ENCODE measurements around the gene DAW1.

Gene DAW1

GRCh38 chr2:227860221-227860641, 11.2 kb upstream of the DAW1 start:
- DNase-seq (ENCODE audit: low read depth in 1 of 2, low spot score in 1 of 2), result no peak
- TF ChIP-seq SPI1 (IDR thresholded peaks at IDR 0.05; ENCODE audit: borderline replicate concordance, low read depth) (no peak), CTCF (IDR thresholded peaks at IDR 0.05; ENCODE audit: insufficient read depth, low read length) (no peak), GABPA (IDR thresholded peaks at IDR 0.05; ENCODE audit: low read depth) (no peak)
- H3K27me3 ChIP-seq (ENCODE audit: insufficient read depth, poor library complexity, severe bottlenecking), result no peaks in the 10 kb centered on the region
- H3K4me3 ChIP-seq (replicated peaks; ENCODE audit: insufficient read depth, low read length), result no peak overlapping the region
- no peak overlapping the region for H3K27ac ChIP-seq (replicated peaks)

- no peak overlapping the region for H3K27ac ChIP-seq (replicated peaks)
- H3K27me3 ChIP-seq (ENCODE audit: insufficient read depth, poor library complexity, severe bottlenecking), result no peaks in the 10 kb centered on the region
- H3K4me3 ChIP-seq (replicated peaks; ENCODE audit: insufficient read depth, low read length), result no peak overlapping the region
- no peak for DNase-seq (ENCODE audit: low read depth in 1 of 2, low spot score in 1 of 2)
- TF ChIP-seq CTCF (IDR thresholded peaks at IDR 0.05; ENCODE audit: insufficient read depth, low read length) (no peak), REST (IDR thresholded peaks at IDR 0.05; ENCODE audit: insufficient replicate concordance, low read depth) (no peak), SPI1 (IDR thresholded peaks at IDR 0.05; ENCODE audit: borderline replicate concordance, low read depth) (no peak), POLR2AphosphoS5 (IDR thresholded peaks at IDR 0.05; ENCODE audit: low read depth) (no peak), GABPA (IDR thresholded peaks at IDR 0.05; ENCODE audit: low read depth) (no peak)
Observed at GRCh38 chr2:227861011-227861410, 10.4 kb upstream of the DAW1 start.

DNA sequence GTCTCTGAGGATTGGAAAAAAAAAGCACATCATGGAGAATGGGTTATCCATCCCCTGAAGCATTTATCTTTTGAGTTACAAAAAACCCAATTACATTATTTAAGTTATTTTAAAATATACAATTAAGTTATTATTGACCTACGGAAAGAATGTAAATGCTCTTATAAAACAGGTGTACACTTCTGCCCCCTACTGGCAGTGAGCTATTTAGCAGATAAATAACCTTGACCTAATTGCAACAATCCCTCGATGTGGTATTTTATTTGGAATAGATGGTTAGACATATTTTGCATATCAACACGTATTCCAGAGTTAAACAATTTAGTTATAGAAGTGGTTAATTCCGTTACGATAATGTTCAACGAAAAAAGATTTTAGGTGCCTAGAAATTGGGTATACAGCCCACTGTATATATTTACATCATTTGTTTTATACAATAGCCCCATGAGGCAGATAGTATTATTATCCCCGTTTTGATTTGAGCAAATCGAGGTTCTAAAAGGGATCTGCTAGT, 9.1 kb upstream of the DAW1 start:
- Histone ChIP-seq H3K27me3 (ENCODE audit: insufficient read depth, poor library complexity, severe bottlenecking) (no peaks in the 10 kb centered on the region), H3K4me3 (replicated peaks; ENCODE audit: insufficient read depth, low read length) (no peak overlapping the region), H3K27ac (replicated peaks) (no peak overlapping the region)
- TF ChIP-seq GABPA (IDR thresholded peaks at IDR 0.05; ENCODE audit: low read depth) (no peak), CTCF (IDR thresholded peaks at IDR 0.05; ENCODE audit: insufficient read depth, low read length) (peak; percentile 76)
- DNase-seq (ENCODE audit: low read depth in 1 of 2, low spot score in 1 of 2), result peak; percentile 47 to 50

- peak; percentile 31 to 65 for DNase-seq (ENCODE audit: low read depth in 1 of 2, low spot score in 1 of 2)
- no peak overlapping the region for H3K27ac ChIP-seq (replicated peaks)
- TF ChIP-seq CTCF (IDR thresholded peaks at IDR 0.05; ENCODE audit: insufficient read depth, low read length) (no peak), POLR2AphosphoS5 (IDR thresholded peaks at IDR 0.05; ENCODE audit: low read depth) (no peak), REST (IDR thresholded peaks at IDR 0.05; ENCODE audit: insufficient replicate concordance, low read depth) (no peak), SPI1 (IDR thresholded peaks at IDR 0.05; ENCODE audit: borderline replicate concordance, low read depth) (no peak), GABPA (IDR thresholded peaks at IDR 0.05; ENCODE audit: low read depth) (no peak)
- no peaks in the 10 kb centered on the region for H3K27me3 ChIP-seq (ENCODE audit: insufficient read depth, poor library complexity, severe bottlenecking)
- H3K4me3 ChIP-seq (replicated peaks; ENCODE audit: insufficient read depth, low read length), result no peak overlapping the region
Observed at GRCh38 chr2:227862741-227863588, 8.5 kb upstream of the DAW1 start.

Data from HL-60 (cell line).